ENCODE measurements around the gene NELFA.

GRCh38 chr4:1998296-1998695 lies 10.5 kb downstream of the NELFA start:
- TF ChIP-seq POLR2AphosphoS5 (IDR thresholded peaks at IDR 0.05) (no peak), CTCF (IDR thresholded peaks at IDR 0.05) (no peak), POLR2A (IDR thresholded peaks at IDR 0.05) (no peak)

All from breast epithelium (tissue), 3 donors.